Esophagus squamous epithelium (tissue), 5 donors: ENCODE results near the gene CD180. TPM values are rescaled to one million over a fixed set of nuclear protein-coding genes. Genes with fewer than 3 reads are reported as not detected.
A peak's percentile ranks its signal among the peaks of the same experiment; 100 is the strongest.

ENCODE experiments used
- DNase-seq: peaks from one replicate; lab custom pipeline; 2025; lab: John Stamatoyannopoulos, UW
- H3K27ac ChIP-seq, 4 donors: fragments of 200-600 bp; sonication (generic); one replicate each; pipeline ENCODE4 v1.5.1; 2016 to 2019; ENCODE audit warnings: mild to moderate bottlenecking in 1 of 4
- H3K27me3 ChIP-seq, 4 donors: fragments of 200-600 bp; sonication (generic); 1 replicate in 3 of 4; 2 replicates in 1 of 4; pipeline versions ENCODE4 v1.5.1 to v1.6.0; 2017 to 2021; ENCODE audit warnings: antibody characterized with exemption in 1 of 4
- H3K36me3 ChIP-seq, 3 donors: fragments of 200-600 bp; sonication (generic); one replicate each; pipeline ENCODE4 v1.5.1; 2016 to 2019
- H3K4me1 ChIP-seq, 3 donors: fragments of 200-600 bp; sonication (generic); one replicate each; pipeline ENCODE4 v1.5.1; 2017 to 2019
- H3K4me3 ChIP-seq, 4 donors: fragments of 200-600 bp; sonication (generic); 1 replicate in 3 of 4; 2 replicates in 1 of 4; pipeline ENCODE4 v1.5.1; 2016 to 2019; ENCODE audit warnings: mild to moderate bottlenecking in 2 of 4, moderate library complexity in 1 of 4
- H3K9me3 ChIP-seq, 3 donors: fragments of 200-600 bp; sonication (generic); one replicate each; pipeline ENCODE4 v1.5.1; 2016 to 2019
- POLR2A ChIP-seq, 4 donors: fragments of 450-650 bp; IDR thresholded peaks; one replicate each; pipeline ENCODE4 v1.6.1; 2017; ENCODE audit warnings: antibody characterized with exemption in 4 of 4, mild to moderate bottlenecking in 4 of 4, moderate library complexity in 3 of 4
- WGBS, 2 donors: methylation state at CpG; one replicate each; pipeline ENCODE4 v1.1.5; 2018; 5-methylcytosine and 5-hydroxymethylcytosine counted together
- intact Hi-C: fragments of 100-400 bp; cut with DNase I; formaldehyde crosslinking; loops from one replicate; pipeline ENCODE4 v1.15.0; 2022
- total RNA-seq, 4 donors: library from RNA; depleted of rRNA; stranded (reverse); fragments of >200 nt; gene quantifications; one replicate each; pipeline ENCODE4 v1.1.0, GENCODE V29; 2016
- TF ChIP-seq, protein P1 (sequence below), 6 experiments: fragments of 450-650 bp in 4 of 6; fragments of 200-600 bp in 2 of 6; sonication (generic) in 2 of 6; IDR thresholded peaks; one replicate each; pipeline ENCODE4 v1.5.1; 2016 to 2019; ENCODE audit warnings: antibody characterized with exemption in 6 of 6, mild to moderate bottlenecking in 4 of 6, moderate library complexity in 4 of 6
- donor health status: DM: yes; HTN: yes; CAD: no.

The CD180 gene
- total RNA-seq, 4 donors from 2014 or later: 0.13 to 1.3 (median 0.95) TPM; not detected in 1

DNA sequence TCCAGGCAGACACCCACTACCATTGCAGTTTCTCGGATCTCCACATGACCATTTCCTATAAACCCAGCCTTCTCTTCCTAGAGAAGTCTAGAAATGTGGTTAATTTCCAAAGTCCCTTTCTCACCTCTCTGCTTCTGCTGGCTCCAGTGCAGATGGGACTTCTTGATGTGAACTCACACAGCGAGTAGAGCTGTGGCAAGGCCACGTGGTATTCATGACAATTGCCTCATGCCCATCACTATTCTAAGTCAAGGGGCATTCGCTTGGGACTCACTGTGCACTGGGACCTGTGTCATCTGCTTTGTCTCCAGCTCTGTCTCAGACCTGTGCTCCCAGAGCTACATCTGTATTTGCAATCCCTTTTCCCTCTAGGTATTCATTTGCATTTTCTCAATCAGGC lies 6.2 kb downstream of the CD180 start:
- intact Hi-C loops: no loop called here
- TF ChIP-seq, protein P1, sequence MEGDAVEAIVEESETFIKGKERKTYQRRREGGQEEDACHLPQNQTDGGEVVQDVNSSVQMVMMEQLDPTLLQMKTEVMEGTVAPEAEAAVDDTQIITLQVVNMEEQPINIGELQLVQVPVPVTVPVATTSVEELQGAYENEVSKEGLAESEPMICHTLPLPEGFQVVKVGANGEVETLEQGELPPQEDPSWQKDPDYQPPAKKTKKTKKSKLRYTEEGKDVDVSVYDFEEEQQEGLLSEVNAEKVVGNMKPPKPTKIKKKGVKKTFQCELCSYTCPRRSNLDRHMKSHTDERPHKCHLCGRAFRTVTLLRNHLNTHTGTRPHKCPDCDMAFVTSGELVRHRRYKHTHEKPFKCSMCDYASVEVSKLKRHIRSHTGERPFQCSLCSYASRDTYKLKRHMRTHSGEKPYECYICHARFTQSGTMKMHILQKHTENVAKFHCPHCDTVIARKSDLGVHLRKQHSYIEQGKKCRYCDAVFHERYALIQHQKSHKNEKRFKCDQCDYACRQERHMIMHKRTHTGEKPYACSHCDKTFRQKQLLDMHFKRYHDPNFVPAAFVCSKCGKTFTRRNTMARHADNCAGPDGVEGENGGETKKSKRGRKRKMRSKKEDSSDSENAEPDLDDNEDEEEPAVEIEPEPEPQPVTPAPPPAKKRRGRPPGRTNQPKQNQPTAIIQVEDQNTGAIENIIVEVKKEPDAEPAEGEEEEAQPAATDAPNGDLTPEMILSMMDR (IDR thresholded peaks at IDR 0.05): no peak
- no peak for TF ChIP-seq POLR2A (IDR thresholded peaks at IDR 0.05)
- no peak overlapping the region for H3K27ac ChIP-seq
- H3K4me1 ChIP-seq: peaks cover 0 to 14% (median 2%) of the 10 kb centered on the region in 3 donors
- H3K36me3 ChIP-seq: no peaks in the 10 kb centered on the region
- WGBS, 2 donors: 88 to 90% methylated on average over 4 of the region's 4 CpGs
- no peak overlapping the region for H3K4me3 ChIP-seq
- H3K27me3 ChIP-seq: no peaks in the 10 kb centered on the region
- no peaks in the 10 kb centered on the region for H3K9me3 ChIP-seq
- no peak for DNase-seq

DNA sequence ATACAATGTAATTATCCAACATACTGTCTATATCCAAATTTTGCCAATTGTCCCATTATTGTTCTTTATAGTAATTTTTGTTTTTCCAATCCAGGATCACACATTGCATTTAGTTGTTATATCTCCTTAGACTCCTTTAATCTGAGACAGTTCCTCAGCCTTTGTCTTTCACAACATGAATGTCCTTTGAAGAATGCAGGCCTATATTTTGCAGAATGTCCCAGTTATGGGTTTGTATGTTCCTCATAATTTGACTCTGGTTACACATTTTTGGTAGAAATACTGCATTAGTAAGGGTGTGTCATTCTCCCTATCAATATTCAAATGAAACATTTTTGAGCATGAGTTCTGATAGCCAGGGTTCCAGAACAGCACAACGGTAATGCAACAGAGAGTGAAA lies 6.7 kb downstream of the CD180 start:
- no peaks in the 10 kb centered on the region for H3K27me3 ChIP-seq
- no peak overlapping the region for H3K27ac ChIP-seq
- intact Hi-C loops: no loop called here
- no peaks in the 10 kb centered on the region for H3K36me3 ChIP-seq
- no peaks in the 10 kb centered on the region for H3K9me3 ChIP-seq
- H3K4me3 ChIP-seq: no peak overlapping the region
- peaks cover 0 to 14% (median 0%) of the 10 kb centered on the region in 3 donors for H3K4me1 ChIP-seq
- DNase-seq: no peak
- WGBS, 2 donors: 100% methylated on average over 1 of the region's 1 CpG
- TF ChIP-seq, protein P1 (IDR thresholded peaks at IDR 0.05): no peak
- TF ChIP-seq POLR2A (IDR thresholded peaks at IDR 0.05): no peak

DNA sequence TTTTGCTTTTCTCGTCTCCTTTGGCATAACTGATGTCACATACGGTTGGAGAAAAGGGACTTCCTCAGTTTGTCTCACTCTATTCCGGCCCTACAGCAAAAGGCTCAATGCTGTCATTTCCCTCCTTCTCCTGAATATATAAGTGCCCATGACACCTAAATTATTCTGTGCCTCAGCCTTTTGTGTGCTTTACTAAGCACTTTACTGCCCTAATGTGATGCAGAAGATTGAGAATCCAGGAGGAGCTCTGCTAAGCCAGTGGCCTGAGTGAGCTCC lies 7.6 kb downstream of the CD180 start:
- no peak for DNase-seq
- Histone ChIP-seq H3K9me3 (no peaks in the 10 kb centered on the region), H3K27ac (peak overlapping the region in 1 of 4 donors; percentile 35), H3K36me3 (no peaks in the 10 kb centered on the region), H3K4me3 (no peak overlapping the region), H3K4me1 (peaks cover 0 to 14% (median 0%) of the 10 kb centered on the region in 3 donors), H3K27me3 (no peaks in the 10 kb centered on the region)
- TF ChIP-seq POLR2A (IDR thresholded peaks at IDR 0.05): no peak
- TF ChIP-seq, protein P1 (IDR thresholded peaks at IDR 0.05): no peak
- 86 to 87% methylated on average over 3 of the region's 3 CpGs for WGBS, 2 donors
- intact Hi-C loops: no loop called here

DNA sequence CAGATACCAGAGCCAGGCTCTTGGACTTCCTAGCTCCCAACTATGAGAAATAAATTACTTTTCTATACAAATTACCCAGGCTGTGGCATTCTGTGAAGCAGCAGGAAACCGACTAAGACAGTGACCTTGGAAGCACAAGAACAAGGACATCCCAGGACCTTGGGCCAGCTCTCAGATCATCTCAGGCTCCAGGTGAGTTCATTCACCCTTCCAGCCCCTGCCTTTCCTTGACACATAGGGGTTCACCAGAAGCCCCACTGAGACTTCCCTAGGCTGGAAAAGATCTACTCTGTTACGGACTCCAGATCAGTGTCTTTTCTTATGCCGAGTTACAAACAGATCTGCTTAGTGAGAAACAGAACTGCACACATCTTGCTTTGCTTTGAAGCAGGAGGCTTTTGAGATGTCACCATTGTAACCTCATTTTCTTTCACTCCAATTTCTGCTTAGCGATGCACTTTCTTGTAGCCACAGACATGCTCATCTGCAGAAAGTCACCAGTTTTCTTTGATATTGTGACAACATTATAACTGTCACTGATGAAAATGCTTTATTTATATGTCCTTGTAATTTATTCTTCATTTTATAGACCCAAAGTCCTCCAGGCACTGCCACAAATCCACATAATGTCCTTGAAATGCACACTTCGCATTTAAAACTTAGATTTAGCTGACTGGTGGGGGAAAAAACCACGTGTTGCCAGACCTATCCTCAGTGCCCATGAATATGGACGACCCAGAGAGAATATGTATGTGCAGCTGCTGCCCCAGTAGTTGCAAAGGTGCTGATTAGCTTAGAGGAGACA lies 8.1 kb downstream of the CD180 start:
- Histone ChIP-seq H3K36me3 (no peaks in the 10 kb centered on the region), H3K9me3 (no peaks in the 10 kb centered on the region), H3K4me3 (no peak overlapping the region), H3K27ac (peak overlapping the region in 2 of 4 donors; percentile 10 to 35), H3K4me1 (peaks cover 0 to 10% (median 0%) of the 10 kb centered on the region in 3 donors), H3K27me3 (no peaks in the 10 kb centered on the region)
- TF ChIP-seq, protein P1 (IDR thresholded peaks at IDR 0.05): no peak
- TF ChIP-seq POLR2A (IDR thresholded peaks at IDR 0.05): no peak
- 83 to 90% methylated on average over 7 of the region's 7 CpGs for WGBS, 2 donors
- intact Hi-C loops: no loop called here
- no peak for DNase-seq

DNA sequence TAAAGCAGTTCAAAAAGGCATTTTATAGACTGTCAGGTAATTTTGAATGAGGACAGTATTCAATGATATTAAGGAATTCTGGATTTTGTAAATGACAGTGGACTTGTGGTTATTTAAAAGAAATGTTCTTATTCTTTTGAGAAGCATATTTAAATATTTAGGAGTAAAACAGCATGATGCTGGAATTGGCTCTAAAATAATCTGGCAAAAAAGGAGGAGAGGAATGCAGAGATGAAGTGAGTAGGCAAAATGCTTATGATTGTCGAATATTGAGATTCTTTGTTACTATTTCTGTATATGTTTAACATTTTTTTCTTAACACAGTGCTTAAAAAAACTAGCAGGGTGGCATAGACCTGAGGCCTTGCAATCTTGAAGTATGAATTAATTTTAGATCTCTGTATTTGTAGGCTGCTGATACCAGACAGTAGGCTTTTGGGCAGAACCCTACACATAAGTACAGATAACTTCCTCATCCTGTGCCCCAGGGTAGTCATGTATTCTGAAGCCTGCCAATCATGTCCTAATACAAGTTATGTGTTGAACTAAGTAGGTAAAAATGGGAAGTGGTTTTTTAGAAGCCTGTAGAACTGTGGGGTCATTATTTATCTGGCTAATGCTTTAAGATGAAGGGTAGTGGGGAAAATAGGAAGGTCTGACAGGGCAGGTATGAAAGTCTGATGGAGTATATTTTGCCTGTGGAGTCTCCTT lies 9.4 kb downstream of the CD180 start:
- H3K4me3 ChIP-seq: no peak overlapping the region
- no peak overlapping the region for H3K27ac ChIP-seq
- H3K27me3 ChIP-seq: no peaks in the 10 kb centered on the region
- DNase-seq: no peak
- intact Hi-C loops: no loop called here
- H3K4me1 ChIP-seq: peaks cover 3 to 10% (median 5%) of the 10 kb centered on the region in 3 donors
- 47 to 55% methylated on average over 1 of the region's 1 CpG for WGBS, 2 donors
- H3K9me3 ChIP-seq: no peaks in the 10 kb centered on the region
- no peaks in the 10 kb centered on the region for H3K36me3 ChIP-seq
- TF ChIP-seq POLR2A (IDR thresholded peaks at IDR 0.05): no peak
- TF ChIP-seq, protein P1 (IDR thresholded peaks at IDR 0.05): no peak
